Stimulated activated CD8-positive, alpha-beta memory T cell treated with anti-CD3 and anti-CD28 coated beads, Interleukin-12 subunit alpha, Interleukin-12 subunit beta, amount 100 ng/mL, for 24 hours (primary cell): ENCODE results near the gene DGLUCY.
"Not testable (repeated sequence)": the region's sequence is repeated elsewhere in the genome, so short reads cannot be mapped to it uniquely, and the experiment has no call there.

Experiments used
- DNase-seq: peaks from one replicate; pipeline ENCODE4 v3.0.0-alpha.2; 2020; ENCODE audit errors: extremely low read depth

Gene DGLUCY

GRCh38 chr14:91108941-91109611, 4.8 kb upstream of the DGLUCY start:
- DNase-seq: no peak

- no peak for DNase-seq
Observed at GRCh38 chr14:91111443-91111842, 2.4 kb upstream of the DGLUCY start.

DNA sequence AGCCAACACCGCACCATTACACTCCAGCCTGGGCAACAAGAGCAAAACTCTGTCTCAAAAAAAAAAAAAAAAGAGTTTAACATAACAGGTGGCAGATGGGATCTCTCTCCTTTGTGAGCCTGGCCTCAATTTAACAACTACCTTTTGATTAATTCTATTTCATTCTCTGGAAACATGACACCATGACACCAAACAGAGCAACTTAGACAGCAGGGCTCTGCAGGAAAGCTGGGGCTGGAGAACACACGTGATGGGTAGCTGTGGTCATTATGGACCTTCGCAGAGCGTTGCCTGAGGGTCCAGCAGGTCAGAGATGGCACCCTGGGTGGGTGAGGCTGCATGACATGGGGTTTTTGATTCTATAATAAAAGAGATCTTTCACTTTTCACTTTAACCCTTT, 1.7 kb upstream of the DGLUCY start:
- DNase-seq: no peak

- DNase-seq: peak; percentile 31
Observed at GRCh38 chr14:91114079-91115065, 499 bp downstream of the DGLUCY start.

- no peak for DNase-seq
Observed at GRCh38 chr14:91115986-91116770, 2.3 kb downstream of the DGLUCY start.

GRCh38 chr14:91116913-91117588, 3.2 kb downstream of the DGLUCY start:
- no peak for DNase-seq

GRCh38 chr14:91117960-91118359, 4.1 kb downstream of the DGLUCY start:
- no peak for DNase-seq

GRCh38 chr14:91118511-91119068, 4.7 kb downstream of the DGLUCY start:
- no peak for DNase-seq

DNA sequence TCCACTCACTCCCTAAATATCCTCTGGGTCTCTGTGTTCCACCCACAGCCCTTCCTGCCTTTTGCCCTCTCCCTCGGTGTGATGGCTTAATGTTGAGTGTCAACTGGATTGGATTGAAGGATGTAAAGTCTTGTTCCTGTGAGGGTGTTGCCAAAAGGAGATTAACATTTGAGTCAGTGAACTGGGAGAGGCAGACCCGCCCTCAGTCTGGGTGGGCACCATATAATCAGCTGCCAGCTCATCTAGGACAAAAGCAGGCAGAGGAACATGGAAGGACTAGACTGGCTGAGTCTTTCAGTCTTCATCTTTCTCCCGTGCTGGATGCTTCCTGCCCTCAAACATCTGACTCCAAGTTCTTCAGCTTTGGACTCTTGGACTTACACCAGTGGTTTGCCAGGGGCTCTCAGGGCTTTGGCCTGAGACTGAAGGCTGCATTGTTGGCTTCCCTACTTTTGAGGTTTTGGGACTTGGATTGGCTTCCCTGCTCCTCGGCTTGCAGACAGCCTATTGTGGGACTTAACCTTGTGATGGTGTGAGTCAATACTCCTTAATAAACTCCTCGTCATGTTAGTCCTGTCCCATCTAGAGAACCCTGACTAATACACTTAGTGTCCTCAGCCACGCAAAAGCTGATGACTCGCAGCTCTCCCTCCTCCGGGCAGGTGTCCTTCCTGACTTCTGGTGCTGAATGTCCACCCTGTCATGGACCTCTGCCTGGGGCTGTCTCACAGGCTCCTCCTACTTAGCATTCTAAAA, 5.9 kb downstream of the DGLUCY start:
- DNase-seq: no peak

- no peak for DNase-seq
Observed at GRCh38 chr14:91123201-91123600, 9.3 kb downstream of the DGLUCY start.

- DNase-seq: not testable (repeated sequence)
Observed at GRCh38 chr14:91124406-91125270, 10.8 kb downstream of the DGLUCY start.

DNA sequence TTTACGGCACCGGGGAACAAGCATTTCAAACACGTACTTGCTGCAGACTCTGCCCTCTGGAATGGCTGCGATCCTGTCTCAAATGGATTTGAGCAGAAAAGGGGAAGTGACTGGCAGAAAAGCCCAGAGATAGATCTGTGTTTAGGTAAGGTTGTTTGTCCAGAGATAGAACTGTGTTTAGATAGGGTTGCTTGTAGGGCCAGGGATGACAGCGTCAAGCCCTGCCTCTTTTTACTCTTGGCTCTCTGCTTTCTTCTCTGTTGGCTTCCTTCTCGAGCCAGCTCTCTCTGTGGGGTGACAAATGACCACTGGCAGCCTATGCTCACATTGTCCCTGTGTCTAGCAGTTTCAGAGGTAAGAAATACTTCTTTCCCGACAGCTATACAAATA, 11.4 kb downstream of the DGLUCY start:
- DNase-seq: no peak

GRCh38 chr14:91125801-91126200, 11.9 kb downstream of the DGLUCY start:
- no peak for DNase-seq

DNA sequence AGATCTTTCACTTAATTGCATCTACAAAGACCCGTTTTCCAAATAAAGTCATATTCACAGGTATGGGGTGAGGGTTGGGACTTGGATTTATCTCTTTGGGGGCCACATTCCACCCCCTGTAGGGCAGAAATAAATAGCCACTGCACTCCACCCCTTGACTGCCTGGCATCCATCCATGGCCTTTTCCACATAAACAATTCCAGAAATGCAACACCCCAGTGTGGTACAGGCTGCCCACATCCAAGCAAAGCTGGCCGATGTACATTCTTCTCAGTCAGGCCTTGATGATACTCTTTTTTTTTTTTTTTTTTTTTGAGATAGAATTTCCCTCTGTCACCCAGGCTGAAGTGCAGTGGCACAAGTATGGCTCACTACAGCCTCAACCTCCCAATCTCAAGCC, 12.9 kb downstream of the DGLUCY start:
- DNase-seq: no peak

DNA sequence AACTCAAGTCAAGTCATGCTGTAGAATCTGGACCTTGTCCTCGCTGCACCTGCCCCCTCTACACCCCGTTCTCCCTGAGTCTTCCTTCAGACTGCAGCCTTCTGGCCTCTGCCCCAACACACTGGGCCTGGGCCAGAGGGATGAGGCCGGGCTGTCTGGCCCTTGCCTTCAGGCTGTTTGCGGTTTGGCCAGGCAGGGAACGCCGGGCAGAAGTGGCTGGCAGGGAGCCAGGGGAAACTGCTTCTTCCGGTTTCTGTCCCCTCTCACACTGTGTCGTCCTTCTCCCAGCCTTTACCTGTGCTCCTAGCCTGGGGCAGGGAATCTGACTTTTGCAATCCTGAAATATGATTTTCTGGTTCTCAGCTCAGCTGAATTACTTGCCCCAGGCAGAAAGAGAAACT, 13.5 kb downstream of the DGLUCY start:
- no peak for DNase-seq

DNA sequence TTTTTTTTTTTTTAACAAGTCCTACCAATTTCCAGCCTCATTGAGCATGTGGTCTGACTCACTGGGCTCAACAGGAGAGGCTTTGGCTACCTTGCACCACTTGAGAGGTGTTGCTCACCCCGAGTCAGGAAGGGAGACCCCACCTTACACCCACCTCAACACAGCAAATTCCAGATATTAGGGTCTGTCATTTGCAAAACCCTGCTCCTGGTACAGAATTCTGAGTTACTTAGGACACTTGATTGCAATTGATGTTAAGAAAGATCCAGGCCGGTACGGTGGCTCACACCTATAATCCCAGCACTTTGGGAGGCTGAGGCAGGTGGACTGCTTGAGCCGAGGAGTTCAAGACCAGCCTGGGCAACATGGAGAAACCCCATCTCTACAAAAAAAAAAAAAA, 14.1 kb downstream of the DGLUCY start:
- no peak for DNase-seq

- DNase-seq: no peak
Observed at GRCh38 chr14:91128699-91129098, 14.8 kb downstream of the DGLUCY start.

DNA sequence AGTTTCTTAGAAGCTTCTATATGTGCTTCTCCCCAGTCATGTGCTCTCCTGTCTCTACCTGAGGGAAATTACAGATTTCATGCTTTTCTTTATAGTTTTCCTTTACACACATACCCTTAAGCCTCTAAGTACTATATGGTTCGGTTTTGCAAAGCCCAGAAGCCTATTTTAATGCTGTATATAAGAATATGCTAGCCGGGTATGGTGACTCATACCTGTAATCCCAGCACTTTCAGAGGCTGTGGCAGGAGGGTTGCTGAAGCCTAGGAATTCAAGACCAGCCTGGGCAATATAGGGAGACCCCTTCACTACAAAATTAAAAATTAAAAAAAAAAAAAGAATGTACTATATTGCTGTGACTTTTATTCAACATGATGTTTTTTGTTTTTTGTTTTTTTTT, 15.4 kb downstream of the DGLUCY start:
- DNase-seq: no peak

DNA sequence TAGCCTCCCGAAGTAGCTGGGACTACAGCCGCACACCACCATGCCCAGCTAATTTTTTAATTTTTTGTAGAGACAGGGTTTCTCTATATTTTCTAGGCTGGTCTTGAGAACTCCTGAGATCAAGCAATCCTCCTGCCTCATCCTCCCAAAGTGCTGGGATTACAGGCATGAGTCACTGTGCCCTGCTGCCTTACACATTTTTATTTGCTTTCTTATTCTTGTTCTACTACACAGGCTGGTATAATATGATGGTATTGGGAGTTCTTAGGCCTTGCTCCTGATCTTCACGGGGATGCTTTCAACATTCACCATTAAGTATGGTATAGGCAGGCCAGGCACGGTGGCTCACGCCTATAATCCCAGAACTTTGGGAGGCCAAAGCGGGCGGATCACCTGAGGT, 21.2 kb downstream of the DGLUCY start:
- no peak for DNase-seq
